Astrocyte of the spinal cord (primary cell): Measurements from ENCODE around the gene PERCC1.

Experiments used
- DNase-seq: peaks from one replicate; pipeline ENCODE4 v3.0.0; 2011; ENCODE audit warnings: low read depth, low spot score
- H3K4me3 ChIP-seq: 2 replicates; pipeline ENCODE4 v1.5.1; 2011; ENCODE audit warnings: low read depth, mild to moderate bottlenecking, low read length, moderate library complexity
- CTCF ChIP-seq: IDR thresholded peaks from 2 replicates; pipeline ENCODE4 v1.5.1; 2012; ENCODE audit warnings: low read depth, mild to moderate bottlenecking, low read length, inconsistent platforms
- in situ Hi-C: cut with HindIII; loops from 2 replicates; pipeline ENCODE4 v1.10.0; 2017; ENCODE audit warnings: low sequenced_read_pairs

PERCC1 gene

DNA sequence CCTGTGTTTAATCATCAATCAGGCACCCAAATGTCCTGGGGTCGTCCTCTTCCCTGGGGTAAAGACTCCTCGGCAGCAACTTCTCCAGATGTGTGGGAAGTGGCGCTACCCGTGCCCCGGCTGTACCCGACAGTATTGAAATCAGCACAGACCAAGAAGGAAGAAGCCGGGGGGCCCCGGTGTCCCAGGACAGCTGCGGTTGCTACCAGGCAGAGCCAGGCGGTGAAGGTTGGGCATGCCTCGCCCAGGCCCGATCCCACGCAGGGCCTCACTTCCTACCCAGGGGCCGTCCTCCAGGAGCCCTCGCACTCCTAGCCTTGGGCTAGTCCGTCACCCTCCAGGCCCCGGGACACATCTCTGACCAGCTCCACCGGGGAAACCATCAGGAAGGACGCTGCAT is 22.4 kb downstream of the PERCC1 start:
- no peak for TF ChIP-seq CTCF
- in situ Hi-C loops, result no loop called here
- DNase-seq, result no peak
- no peak overlapping the region for H3K4me3 ChIP-seq

DNA sequence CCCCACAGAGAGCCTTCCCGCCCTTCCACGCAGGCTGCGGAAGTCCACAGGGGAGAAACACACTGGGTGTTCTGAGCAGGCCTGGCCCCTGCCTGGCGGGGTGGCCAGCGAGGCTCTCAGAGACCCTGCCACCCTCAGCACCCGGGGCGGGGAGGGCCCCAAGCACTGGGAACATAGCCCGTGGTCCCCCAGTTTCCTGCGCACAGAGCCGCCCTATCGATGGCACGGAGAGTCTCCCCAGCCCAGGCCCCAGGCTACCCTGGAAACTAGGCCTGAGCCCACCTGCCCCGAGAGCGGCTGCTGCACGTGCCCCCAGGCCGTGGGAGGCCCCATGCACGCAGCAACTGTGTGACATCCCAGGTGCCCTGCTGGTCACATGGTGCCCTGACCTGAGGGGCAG is 23.7 kb downstream of the PERCC1 start:
- DNase-seq, result no peak
- in situ Hi-C loops, result no loop called here
- no peak for TF ChIP-seq CTCF
- H3K4me3 ChIP-seq, result no peak overlapping the region

DNA sequence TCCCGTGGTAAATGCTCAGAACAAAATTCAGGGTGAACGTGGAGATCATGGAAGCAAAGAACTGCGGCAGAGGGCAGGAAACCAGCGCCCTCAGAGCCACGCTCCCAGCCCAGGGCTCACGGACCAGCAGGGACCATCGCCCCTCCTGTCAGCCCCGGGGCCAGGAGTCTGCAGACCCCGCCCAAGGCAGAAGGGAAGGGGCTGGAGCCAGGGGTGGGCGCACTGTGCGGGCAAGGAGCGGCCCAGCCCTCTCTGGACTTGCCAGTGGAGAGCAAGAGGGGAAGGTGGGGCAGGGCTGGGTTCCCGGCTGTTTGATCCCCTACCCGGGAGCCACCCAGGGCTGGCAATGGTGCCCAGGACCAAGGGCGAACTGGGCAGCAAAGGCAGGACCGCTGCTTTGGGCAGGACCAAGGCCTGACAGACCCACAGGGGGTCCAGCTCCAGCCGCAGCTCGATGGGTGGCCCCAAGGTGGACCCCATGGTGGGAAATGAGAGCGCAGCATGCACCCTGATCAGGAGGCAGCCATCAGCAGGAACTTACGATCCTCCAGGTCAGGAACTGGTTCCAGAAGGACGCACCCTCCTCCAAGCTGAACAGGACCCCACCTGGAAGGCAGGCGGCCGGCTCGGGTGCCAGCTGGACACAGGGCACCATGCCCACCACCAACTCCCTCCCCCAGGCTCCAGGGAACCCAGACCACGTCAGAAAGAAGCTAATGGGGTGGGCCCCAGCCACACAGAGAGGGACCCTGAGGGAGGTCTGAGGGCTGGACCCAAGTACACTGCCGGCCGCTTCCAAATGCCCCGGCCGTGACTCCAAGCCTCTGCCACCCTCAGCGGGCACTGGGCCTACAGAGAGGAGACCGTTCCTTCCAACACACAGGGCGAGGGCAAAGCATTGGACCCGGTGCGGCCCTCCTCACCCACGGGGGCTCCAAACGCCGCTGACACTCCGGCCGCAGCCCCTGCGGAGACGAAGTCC is 24.6 kb downstream of the PERCC1 start:
- no peak overlapping the region for H3K4me3 ChIP-seq
- no peak for TF ChIP-seq CTCF
- no peak for DNase-seq
- in situ Hi-C loops, result no loop called here

DNA sequence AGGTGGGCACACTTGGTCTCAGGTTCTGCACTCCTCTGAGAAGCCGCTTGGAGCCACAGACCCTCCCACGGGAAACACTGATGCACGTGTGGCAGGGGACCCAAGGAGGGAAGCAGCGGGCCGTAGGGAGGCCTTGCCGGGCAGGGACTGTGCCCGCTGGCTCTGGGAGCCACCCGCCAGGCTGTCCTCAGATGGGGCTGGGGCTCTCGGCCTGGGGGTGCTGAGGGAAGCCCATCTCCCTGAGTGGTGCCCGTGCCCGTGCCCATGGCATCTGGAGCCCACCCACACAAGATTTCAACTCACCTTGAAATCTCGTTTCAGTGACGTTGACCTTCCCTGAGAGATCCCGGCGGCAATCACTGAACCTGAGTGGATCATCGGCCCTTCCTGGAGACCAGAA is 26.1 kb downstream of the PERCC1 start:
- DNase-seq, result no peak
- TF ChIP-seq CTCF, result no peak
- in situ Hi-C loops, result no loop called here
- no peak overlapping the region for H3K4me3 ChIP-seq

DNA sequence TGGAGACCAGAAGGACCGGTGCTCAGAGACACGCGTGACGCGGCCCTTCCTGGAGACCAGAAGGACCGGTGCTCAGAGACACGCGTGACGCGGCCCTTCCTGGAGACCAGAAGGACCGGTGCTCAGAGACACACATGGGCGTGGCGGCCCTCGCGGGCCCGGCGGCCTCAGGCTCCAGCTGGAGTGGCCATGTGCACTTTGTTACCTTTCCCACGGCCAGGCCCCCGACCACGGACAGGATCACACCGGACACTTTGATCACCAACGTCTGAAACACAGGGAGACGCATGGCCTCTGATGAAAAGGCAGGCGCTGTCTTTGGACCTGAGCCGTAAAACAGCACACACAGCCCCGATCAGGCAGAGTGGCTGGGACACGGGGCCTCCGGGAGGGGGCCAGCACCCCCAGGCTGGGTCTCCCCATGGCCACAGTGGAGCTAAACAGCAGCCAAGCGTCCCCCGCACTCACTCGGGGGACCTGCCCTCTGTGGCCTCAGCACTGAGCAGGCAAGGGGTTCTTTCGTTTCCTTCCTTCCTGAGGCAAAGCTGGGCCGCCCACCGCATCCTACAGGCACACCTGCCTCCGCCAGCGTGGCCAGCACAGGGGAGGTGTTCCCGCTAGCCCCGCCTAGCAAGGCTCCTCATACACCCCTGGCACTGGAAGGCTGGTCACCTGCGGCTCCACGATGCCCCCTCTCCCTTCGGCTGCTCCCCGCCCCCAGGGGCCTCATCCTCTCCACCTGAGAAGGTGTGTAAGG is 26.8 kb downstream of the PERCC1 start:
- TF ChIP-seq CTCF, result no peak
- H3K4me3 ChIP-seq, result no peak overlapping the region
- in situ Hi-C loops, result no loop called here
- DNase-seq, result no peak

- TF ChIP-seq CTCF, result no peak
- no peak for DNase-seq
Observed at GRCh38 chr16:1458336-1458976, 27.6 kb downstream of the PERCC1 start.

More at GRCh38 chr16:1458336-1458976, 27.6 kb downstream of the PERCC1 start:
- no peak overlapping the region for H3K4me3 ChIP-seq
- in situ Hi-C loops, result no loop called here
